Prostate gland (tissue), 2 donors: ENCODE measurements around the gene WDR26.

Experiments
- CTCF ChIP-seq, 4 experiments: fragments of 200-600 bp in 2 of 4; fragments of 450-650 bp in 2 of 4; sonication (generic) in 2 of 4; IDR thresholded peaks; 1 replicate in 3 of 4; 2 replicates in 1 of 4; pipeline ENCODE4 v1.5.1; 2016 to 2019; ENCODE audit warnings: antibody characterized with exemption in 4 of 4, mild to moderate bottlenecking in 2 of 4, moderate library complexity in 2 of 4
- POLR2A ChIP-seq: fragments of 450-650 bp; IDR thresholded peaks from one replicate; pipeline ENCODE4 v1.6.1; 2016; ENCODE audit warnings: antibody characterized with exemption, mild to moderate bottlenecking
- POLR2AphosphoS5 ChIP-seq: sonication (generic); formaldehyde crosslinking; IDR thresholded peaks from one replicate; pipeline ENCODE4 v1.6.1; 2017; ENCODE audit warnings: antibody characterized with exemption

GRCh38 chr1:224432146-224432545 lies 2.5 kb downstream of the WDR26 start:
- no peak for TF ChIP-seq POLR2A
- no peak for TF ChIP-seq CTCF (IDR thresholded peaks at IDR 0.05)
- TF ChIP-seq POLR2AphosphoS5: no peak
